RWPE1 (cell line): ENCODE results near the gene KIF2B.

Experiments used
- CTCF ChIA-PET: fragments of 350-600 bp; sonication (Branson Sonifier 250); formaldehyde crosslinking; extraction: SDS; loops from one replicate; lab custom pipeline; 2021; lab: Yijun Ruan, JAX
- POLR2A ChIA-PET: fragments of 400-600 bp; formaldehyde crosslinking; extraction: SDS; loops from one replicate; lab custom pipeline; 2020; ENCODE audit warnings: antibody characterized with exemption; ENCODE audit not compliant: low non-redundant PET; lab: Yijun Ruan, JAX
- DNase-seq: peaks from one replicate; pipeline ENCODE4 v3.0.0; 2012; ENCODE audit warnings: low spot score
- H3K27ac ChIP-seq: fragments of 450-650 bp; 2 replicates; pipeline ENCODE4 v1.5.1; 2017
- CTCF ChIP-seq: fragments of 450-650 bp; conservative IDR thresholded peaks from 2 replicates; pipeline ENCODE4 v1.5.1; 2017; ENCODE audit warnings: low read depth, mild to moderate bottlenecking

KIF2B gene

DNA sequence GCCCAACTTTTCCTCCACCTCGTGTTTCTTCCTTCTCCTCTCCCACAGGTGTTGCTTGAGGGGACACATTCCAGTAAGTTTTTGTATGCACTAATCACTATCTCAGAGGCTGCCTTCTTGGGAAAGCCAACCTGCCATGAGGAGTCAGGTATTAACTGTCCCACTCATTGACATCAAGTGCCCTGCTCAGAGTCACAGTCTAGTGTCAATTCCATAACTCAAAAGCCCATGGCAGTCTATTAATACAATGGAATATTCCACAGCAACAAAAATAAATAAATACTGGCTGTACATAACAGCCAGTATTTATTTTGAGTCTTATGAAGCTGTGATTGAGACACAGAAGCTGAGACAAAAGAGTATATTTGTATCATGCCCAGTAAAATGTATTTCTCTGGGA, 26.1 kb upstream of the KIF2B start:
- ChIA-PET POLR2A (no interaction called here), CTCF (no interaction called here)
- no peak for DNase-seq
- H3K27ac ChIP-seq, result no peak overlapping the region
- TF ChIP-seq CTCF, result no peak

DNA sequence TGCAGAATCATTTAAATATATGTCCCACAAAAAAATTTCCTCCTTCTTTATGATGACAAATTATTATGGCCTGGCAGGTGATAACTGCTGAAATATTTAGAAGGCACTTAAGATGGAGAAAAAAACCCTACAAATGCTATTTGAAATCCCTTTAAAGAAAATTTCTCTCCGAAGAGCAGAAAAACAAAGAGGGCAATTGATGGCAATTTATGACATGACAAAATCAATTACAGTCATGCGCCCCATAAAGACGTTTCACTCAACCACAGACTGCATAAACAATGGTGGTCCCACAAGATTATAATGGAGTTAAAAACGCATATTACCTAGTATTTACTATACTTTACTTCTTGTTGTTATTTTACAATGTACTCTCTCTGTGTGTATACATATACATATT, 25.2 kb upstream of the KIF2B start:
- DNase-seq, result no peak
- CTCF ChIA-PET, result no interaction called here
- no peak for TF ChIP-seq CTCF
- H3K27ac ChIP-seq, result no peak overlapping the region
- POLR2A ChIA-PET, result no interaction called here

GRCh38 chr17:53804437-53804836, 18.3 kb upstream of the KIF2B start:
- DNase-seq, result no peak
- no peak for TF ChIP-seq CTCF
- ChIA-PET POLR2A (no interaction called here), CTCF (no interaction called here)
- no peak overlapping the region for H3K27ac ChIP-seq

DNA sequence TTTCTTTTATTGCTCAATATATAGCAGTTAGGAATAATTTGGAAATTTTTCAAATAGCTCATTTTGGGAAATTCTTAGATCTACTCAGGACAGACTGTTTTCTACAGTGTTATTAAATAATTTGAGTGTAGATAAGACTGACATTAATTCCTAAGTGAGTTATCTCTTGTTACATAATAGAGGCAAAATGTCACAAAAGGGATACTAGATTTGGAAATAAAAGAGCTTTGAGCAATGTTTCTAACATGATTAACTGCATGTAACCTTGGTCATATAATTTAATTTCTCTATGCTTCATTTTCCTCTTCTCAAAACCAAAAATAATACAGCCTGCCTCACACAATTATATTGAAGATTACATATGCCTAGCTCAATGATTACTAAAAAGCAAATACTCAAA, 16.3 kb upstream of the KIF2B start:
- CTCF ChIA-PET, result interaction anchor here (0.6 kb wide), 1 partner anchor 958 kb away, joined by 3 read pairs; no protein-coding TSS in a partner anchor
- DNase-seq, result no peak
- no peak for TF ChIP-seq CTCF
- no peak overlapping the region for H3K27ac ChIP-seq
- POLR2A ChIA-PET, result no interaction called here

DNA sequence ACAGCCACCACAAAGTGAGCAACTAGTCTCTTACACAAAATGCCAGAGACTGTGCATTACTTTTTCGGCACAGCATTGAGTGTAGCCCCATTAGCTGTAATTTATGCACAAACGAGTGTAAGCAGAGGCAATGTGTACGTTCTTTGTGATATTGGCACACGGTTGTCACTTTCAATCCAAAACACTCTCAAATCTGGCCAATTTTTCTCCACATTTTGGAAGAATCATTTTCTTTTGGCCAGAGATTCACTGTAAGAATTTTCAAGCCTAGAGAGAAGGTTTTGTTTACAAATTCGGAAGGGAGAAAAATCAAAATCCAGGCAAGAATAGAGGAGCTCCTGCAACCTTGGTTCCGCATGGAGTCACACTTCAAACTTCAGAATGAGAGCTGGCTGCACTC, 15.4 kb upstream of the KIF2B start:
- CTCF ChIA-PET, result no interaction called here
- no peak for DNase-seq
- POLR2A ChIA-PET, result no interaction called here
- TF ChIP-seq CTCF, result no peak
- H3K27ac ChIP-seq, result no peak overlapping the region

GRCh38 chr17:53818271-53818670, 4.5 kb upstream of the KIF2B start:
- ChIA-PET CTCF (no interaction called here), POLR2A (no interaction called here)
- TF ChIP-seq CTCF, result no peak
- DNase-seq, result no peak
- no peak overlapping the region for H3K27ac ChIP-seq

- H3K27ac ChIP-seq, result no peak overlapping the region
- POLR2A ChIA-PET, result no interaction called here
- TF ChIP-seq CTCF, result no peak
- DNase-seq, result no peak
- CTCF ChIA-PET, result no interaction called here
These were observed 3.8 kb upstream of the KIF2B start for GRCh38 chr17:53818929-53819328.
